ENCODE measurements around the gene PHLDB3.

DNA sequence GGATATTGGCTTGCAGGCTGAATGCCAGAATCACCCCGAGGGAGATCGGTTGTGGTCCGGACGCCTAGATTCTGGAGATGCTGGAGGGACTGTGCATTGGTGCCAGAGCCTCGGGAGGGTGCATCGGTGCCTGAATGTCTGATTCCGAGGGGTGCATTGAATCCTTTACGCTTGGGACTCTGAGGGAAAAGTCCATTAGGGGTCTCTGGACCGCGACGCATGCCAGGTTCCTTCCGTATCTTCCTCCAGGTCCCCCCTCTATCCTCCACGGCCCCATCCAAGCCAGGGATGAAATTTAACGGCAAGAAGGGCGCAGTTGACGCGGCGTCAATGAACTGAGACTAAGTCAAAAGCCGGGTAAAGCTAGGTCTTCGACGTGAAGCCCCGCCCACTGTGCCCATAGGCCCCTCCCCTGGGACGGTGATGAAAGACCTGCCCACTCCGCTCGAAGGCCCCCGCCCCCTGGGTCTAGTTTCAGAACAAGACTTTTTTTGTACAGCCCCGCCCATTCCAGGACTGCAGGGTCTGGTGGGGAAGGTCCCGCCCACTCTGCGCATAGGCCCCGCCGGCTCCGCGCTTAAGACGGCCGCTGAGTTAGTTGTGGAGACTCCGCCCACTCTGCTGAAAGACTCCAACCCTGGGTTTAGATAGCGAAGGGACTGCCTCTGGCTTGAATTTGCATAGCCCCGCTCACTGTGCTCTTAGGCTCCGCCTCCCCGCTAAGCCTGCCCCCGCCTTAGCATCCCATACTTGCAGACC lies 29.2 kb upstream of the PHLDB3 start:
- TF ChIP-seq, protein P1, sequence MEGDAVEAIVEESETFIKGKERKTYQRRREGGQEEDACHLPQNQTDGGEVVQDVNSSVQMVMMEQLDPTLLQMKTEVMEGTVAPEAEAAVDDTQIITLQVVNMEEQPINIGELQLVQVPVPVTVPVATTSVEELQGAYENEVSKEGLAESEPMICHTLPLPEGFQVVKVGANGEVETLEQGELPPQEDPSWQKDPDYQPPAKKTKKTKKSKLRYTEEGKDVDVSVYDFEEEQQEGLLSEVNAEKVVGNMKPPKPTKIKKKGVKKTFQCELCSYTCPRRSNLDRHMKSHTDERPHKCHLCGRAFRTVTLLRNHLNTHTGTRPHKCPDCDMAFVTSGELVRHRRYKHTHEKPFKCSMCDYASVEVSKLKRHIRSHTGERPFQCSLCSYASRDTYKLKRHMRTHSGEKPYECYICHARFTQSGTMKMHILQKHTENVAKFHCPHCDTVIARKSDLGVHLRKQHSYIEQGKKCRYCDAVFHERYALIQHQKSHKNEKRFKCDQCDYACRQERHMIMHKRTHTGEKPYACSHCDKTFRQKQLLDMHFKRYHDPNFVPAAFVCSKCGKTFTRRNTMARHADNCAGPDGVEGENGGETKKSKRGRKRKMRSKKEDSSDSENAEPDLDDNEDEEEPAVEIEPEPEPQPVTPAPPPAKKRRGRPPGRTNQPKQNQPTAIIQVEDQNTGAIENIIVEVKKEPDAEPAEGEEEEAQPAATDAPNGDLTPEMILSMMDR (IDR thresholded peaks at IDR 0.05) = no peak
- TF ChIP-seq TCF7L2 (IDR thresholded peaks at IDR 0.05; ENCODE audit: low read depth, low read length) = no peak
- TF ChIP-seq POLR2AphosphoS5 (IDR thresholded peaks at IDR 0.05; ENCODE audit: low read depth, low read length) = no peak
- TF ChIP-seq SIN3A (IDR thresholded peaks at IDR 0.05; ENCODE audit: borderline replicate concordance, insufficient read depth, low read depth, low read length) = 0 out of 2 replicates have a peak, but pooled peaks have one; percentile 21
- TF ChIP-seq, protein P2, sequence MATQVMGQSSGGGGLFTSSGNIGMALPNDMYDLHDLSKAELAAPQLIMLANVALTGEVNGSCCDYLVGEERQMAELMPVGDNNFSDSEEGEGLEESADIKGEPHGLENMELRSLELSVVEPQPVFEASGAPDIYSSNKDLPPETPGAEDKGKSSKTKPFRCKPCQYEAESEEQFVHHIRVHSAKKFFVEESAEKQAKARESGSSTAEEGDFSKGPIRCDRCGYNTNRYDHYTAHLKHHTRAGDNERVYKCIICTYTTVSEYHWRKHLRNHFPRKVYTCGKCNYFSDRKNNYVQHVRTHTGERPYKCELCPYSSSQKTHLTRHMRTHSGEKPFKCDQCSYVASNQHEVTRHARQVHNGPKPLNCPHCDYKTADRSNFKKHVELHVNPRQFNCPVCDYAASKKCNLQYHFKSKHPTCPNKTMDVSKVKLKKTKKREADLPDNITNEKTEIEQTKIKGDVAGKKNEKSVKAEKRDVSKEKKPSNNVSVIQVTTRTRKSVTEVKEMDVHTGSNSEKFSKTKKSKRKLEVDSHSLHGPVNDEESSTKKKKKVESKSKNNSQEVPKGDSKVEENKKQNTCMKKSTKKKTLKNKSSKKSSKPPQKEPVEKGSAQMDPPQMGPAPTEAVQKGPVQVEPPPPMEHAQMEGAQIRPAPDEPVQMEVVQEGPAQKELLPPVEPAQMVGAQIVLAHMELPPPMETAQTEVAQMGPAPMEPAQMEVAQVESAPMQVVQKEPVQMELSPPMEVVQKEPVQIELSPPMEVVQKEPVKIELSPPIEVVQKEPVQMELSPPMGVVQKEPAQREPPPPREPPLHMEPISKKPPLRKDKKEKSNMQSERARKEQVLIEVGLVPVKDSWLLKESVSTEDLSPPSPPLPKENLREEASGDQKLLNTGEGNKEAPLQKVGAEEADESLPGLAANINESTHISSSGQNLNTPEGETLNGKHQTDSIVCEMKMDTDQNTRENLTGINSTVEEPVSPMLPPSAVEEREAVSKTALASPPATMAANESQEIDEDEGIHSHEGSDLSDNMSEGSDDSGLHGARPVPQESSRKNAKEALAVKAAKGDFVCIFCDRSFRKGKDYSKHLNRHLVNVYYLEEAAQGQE (IDR thresholded peaks at IDR 0.05; ENCODE audit: insufficient read depth in 1 of 2, low read depth in 2 of 2, low read length in 1 of 2) = no peak

Data from Panc1 (cell line).